Measurements from ENCODE around the gene TOM1L2. TPM values are rescaled to one million over a fixed set of nuclear protein-coding genes. Genes with fewer than 3 reads are reported as not detected.
A peak's percentile ranks its signal among the peaks of the same experiment; 100 is the strongest.

The TOM1L2 gene
- total RNA-seq, 1 experiment from 2014 or later: 35.5 TPM

- H3K27ac Mint-ChIP-seq (ENCODE audit: unreplicated experiment): no peak overlapping the region
Observed at GRCh38 chr17:17843096-17843495, 129.1 kb downstream of the TOM1L2 start.

GRCh38 chr17:17842111-17842876, 129.9 kb downstream of the TOM1L2 start:
- Mint-ChIP-seq H3K4me1 (ENCODE audit: low read depth, unreplicated experiment) (peaks cover 21% of the 10 kb centered on the region), H3K4me3 (ENCODE audit: unreplicated experiment) (no peak overlapping the region)
- DNase-seq: no peak

More at GRCh38 chr17:17843096-17843495, 129.1 kb downstream of the TOM1L2 start:
- intact Hi-C loops (cut with micrococcal nuclease; ENCODE audit: unreplicated experiment): loop anchor here (5.0 kb wide), 1 partner anchor 161 kb away; the partner anchor contains the start of gene RAI1
- BruUV-seq (replicated peaks): no TSS peak
- DNase-seq: no peak
- no peaks in the 10 kb centered on the region for H3K9me3 Mint-ChIP-seq (ENCODE audit: unreplicated experiment)
- ChIA-PET CTCF (interaction anchor here (1.5 kb wide), 1 partner anchor 11 kb away, joined by 4 read pairs; no protein-coding TSS in a partner anchor), POLR2A (no interaction called here)
- H3K4me1 Mint-ChIP-seq (ENCODE audit: low read depth, unreplicated experiment): peaks cover 13% of the 10 kb centered on the region
- no peaks in the 10 kb centered on the region for H3K9me3 ChIP-seq
- no peaks in the 10 kb centered on the region for H3K36me3 ChIP-seq (ENCODE audit: control insufficient read depth, insufficient read depth, low read length)
- H3K27me3 ChIP-seq (replicated peaks; ENCODE audit: control insufficient read depth, insufficient read depth, low read length): no peaks in the 10 kb centered on the region
- H3K4me3 Mint-ChIP-seq (ENCODE audit: unreplicated experiment): no peak overlapping the region
- TF ChIP-seq CTCF (IDR thresholded peaks at IDR 0.05; ENCODE audit: insufficient read depth in 1 of 2, low read depth in 1 of 2, low read length in 1 of 2, severe bottlenecking in 1 of 2, unreplicated experiment in 1 of 2): no peak
- H3K4me1 ChIP-seq: peaks cover 29% of the 10 kb centered on the region
- peaks cover 37% of the 10 kb centered on the region for H3K36me3 Mint-ChIP-seq (ENCODE audit: insufficient read depth, unreplicated experiment)
- H3K4me3 ChIP-seq (ENCODE audit: low read depth, low read length): no peak overlapping the region
- no peaks in the 10 kb centered on the region for H3K27me3 Mint-ChIP-seq (ENCODE audit: insufficient read depth, unreplicated experiment)

More at GRCh38 chr17:17842111-17842876, 129.9 kb downstream of the TOM1L2 start:
- Histone ChIP-seq H3K4me1 (peaks cover 37% of the 10 kb centered on the region), H3K9me3 (no peaks in the 10 kb centered on the region), H3K27me3 (replicated peaks; ENCODE audit: control insufficient read depth, insufficient read depth, low read length) (no peaks in the 10 kb centered on the region), H3K36me3 (ENCODE audit: control insufficient read depth, insufficient read depth, low read length) (no peaks in the 10 kb centered on the region), H3K4me3 (ENCODE audit: low read depth, low read length) (no peak overlapping the region)
- BruUV-seq (replicated peaks): no TSS peak
- Mint-ChIP-seq H3K27ac (ENCODE audit: unreplicated experiment) (peak overlapping the region; percentile 98), H3K36me3 (ENCODE audit: insufficient read depth, unreplicated experiment) (peaks cover 37% of the 10 kb centered on the region), H3K9me3 (ENCODE audit: unreplicated experiment) (no peaks in the 10 kb centered on the region), H3K27me3 (ENCODE audit: insufficient read depth, unreplicated experiment) (no peaks in the 10 kb centered on the region)
- no peak for TF ChIP-seq CTCF (IDR thresholded peaks at IDR 0.05; ENCODE audit: insufficient read depth in 1 of 2, low read depth in 1 of 2, low read length in 1 of 2, severe bottlenecking in 1 of 2, unreplicated experiment in 1 of 2)
- POLR2A ChIA-PET: no interaction called here
- CTCF ChIA-PET: interaction anchor here (1.5 kb wide), 1 partner anchor 12 kb away, joined by 4 read pairs; no protein-coding TSS in a partner anchor
- intact Hi-C loops (cut with micrococcal nuclease; ENCODE audit: unreplicated experiment): loop anchor here (5.0 kb wide), 1 partner anchor 160 kb away; the partner anchor contains the start of gene RAI1
